Type B pancreatic cell (in vitro differentiated cells): ENCODE results near the gene DSCAML1. TPM values are rescaled to one million over a fixed set of nuclear protein-coding genes. Genes with fewer than 3 reads are reported as not detected.

Source experiments
- DNase-seq: peaks from one replicate; pipeline ENCODE4 v3.0.0; 2021; ENCODE audit warnings: mixed read lengths; ENCODE audit not compliant: unreplicated experiment; ENCODE audit errors: extremely low spot score
- H3K27ac Mint-ChIP-seq: 2 replicates; pipeline ENCODE4 v1.8.0; 2021; ENCODE audit warnings: mild to moderate bottlenecking, mixed read lengths
- H3K27me3 Mint-ChIP-seq: 2 replicates; pipeline ENCODE4 v1.8.0; 2021; ENCODE audit warnings: mixed read lengths
- H3K36me3 Mint-ChIP-seq: 2 replicates; pipeline ENCODE4 v1.8.0; 2021; ENCODE audit warnings: mixed read lengths
- H3K4me1 Mint-ChIP-seq: one replicate; pipeline ENCODE4 v1.8.0; 2021; ENCODE audit warnings: mixed read lengths; ENCODE audit not compliant: unreplicated experiment
- H3K4me3 Mint-ChIP-seq: 2 replicates; pipeline ENCODE4 v1.8.0; 2021; ENCODE audit warnings: mild to moderate bottlenecking, mixed read lengths
- H3K9me3 Mint-ChIP-seq: 2 replicates; pipeline ENCODE4 v1.8.0; 2021; ENCODE audit warnings: mixed read lengths
- total RNA-seq: library from RNA; stranded (reverse); gene quantifications from 2 replicates; pipeline ENCODE4 v1.2.1, GENCODE V29; 2021; ENCODE audit warnings: low replicate concordance
- TF ChIP-seq, protein P1 (sequence below): fragments of 200-600 bp; sonication (generic); conservative IDR thresholded peaks from 2 replicates; pipeline ENCODE4 v1.5.0; 2021; ENCODE audit warnings: antibody characterized with exemption, mild to moderate bottlenecking

Gene DSCAML1
- total RNA-seq, 1 donor from 2014 or later = 5.8 TPM

DNA sequence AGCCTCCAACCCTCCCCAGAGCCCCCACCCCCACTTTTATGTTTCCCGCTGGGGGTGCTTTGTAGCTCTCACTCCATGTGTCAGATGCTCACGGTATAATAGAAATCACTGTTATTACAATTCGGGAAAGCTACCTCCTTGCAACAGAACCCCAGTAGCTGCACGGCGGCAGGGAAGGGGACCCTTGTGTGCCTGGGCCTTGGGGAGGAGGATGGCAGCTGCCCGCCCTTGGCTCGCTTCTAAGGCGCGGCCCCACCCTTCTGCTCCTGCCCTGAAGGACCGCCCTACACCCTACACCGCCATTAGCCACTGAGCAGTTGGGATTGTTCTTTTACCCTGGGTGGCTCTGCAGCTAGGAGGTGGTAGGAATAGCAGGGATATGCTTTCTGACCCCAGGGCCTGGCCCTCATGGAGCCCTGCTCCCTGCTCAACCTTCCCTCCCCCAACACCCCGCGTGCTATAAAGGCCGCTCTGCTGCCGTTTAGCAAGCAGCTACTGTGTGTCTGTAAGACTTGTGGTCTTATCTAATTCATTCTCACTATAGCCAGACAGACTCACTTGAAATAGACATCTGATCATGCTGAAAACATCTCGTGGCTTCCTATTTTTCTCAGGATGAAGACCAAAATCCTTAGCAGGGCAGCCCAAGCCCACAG, 249.7 kb downstream of the DSCAML1 start:
- TF ChIP-seq, protein P1, sequence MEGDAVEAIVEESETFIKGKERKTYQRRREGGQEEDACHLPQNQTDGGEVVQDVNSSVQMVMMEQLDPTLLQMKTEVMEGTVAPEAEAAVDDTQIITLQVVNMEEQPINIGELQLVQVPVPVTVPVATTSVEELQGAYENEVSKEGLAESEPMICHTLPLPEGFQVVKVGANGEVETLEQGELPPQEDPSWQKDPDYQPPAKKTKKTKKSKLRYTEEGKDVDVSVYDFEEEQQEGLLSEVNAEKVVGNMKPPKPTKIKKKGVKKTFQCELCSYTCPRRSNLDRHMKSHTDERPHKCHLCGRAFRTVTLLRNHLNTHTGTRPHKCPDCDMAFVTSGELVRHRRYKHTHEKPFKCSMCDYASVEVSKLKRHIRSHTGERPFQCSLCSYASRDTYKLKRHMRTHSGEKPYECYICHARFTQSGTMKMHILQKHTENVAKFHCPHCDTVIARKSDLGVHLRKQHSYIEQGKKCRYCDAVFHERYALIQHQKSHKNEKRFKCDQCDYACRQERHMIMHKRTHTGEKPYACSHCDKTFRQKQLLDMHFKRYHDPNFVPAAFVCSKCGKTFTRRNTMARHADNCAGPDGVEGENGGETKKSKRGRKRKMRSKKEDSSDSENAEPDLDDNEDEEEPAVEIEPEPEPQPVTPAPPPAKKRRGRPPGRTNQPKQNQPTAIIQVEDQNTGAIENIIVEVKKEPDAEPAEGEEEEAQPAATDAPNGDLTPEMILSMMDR = no peak
- H3K27ac Mint-ChIP-seq = no peak overlapping the region
- peaks cover 33% of the 10 kb centered on the region for H3K27me3 Mint-ChIP-seq
- no peaks in the 10 kb centered on the region for H3K36me3 Mint-ChIP-seq
- no peaks in the 10 kb centered on the region for H3K9me3 Mint-ChIP-seq
- no peak overlapping the region for H3K4me3 Mint-ChIP-seq
- peaks cover 11% of the 10 kb centered on the region for H3K4me1 Mint-ChIP-seq
- no peak for DNase-seq

DNA sequence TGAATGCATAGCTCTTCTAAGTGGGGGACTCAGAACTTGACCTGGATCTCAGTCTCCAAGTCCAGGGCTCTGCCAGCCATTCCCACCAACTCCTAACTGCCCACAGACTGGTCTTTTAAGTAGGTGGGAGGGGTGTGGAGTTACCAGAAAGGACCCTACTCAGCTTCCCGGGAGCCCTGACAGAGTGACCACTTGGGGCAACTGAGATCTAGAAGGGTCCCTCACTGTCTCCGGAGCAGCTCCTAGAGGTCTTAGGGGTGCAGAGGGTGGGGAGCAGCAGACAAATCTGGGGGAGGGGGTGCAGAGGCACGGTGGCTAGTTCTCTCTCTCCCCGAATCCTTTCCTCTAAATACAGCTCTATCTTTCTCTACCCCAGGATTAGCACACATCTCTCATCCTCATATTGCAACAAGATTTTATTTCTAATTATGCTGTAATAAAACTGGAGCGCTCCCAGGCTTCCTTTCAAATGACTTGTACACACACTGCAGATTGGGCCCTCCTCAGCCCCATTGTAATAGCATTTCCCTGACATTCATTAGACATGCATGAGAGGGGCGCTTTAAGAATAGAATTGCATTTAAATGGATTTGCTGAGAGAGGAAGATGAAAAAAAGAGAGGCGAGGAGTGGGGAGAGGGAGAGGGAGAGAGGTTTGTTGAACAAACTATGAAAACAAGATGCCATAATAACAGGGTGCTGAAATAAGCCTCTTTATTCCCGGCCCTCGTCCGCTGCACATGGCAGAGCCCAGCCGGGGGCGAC, 250.4 kb downstream of the DSCAML1 start:
- DNase-seq = no peak
- Mint-ChIP-seq H3K4me1 (peaks cover 11% of the 10 kb centered on the region), H3K4me3 (no peak overlapping the region), H3K36me3 (no peaks in the 10 kb centered on the region), H3K9me3 (no peaks in the 10 kb centered on the region), H3K27ac (no peak overlapping the region), H3K27me3 (peaks cover 31% of the 10 kb centered on the region)
- TF ChIP-seq, protein P1 = no peak

DNA sequence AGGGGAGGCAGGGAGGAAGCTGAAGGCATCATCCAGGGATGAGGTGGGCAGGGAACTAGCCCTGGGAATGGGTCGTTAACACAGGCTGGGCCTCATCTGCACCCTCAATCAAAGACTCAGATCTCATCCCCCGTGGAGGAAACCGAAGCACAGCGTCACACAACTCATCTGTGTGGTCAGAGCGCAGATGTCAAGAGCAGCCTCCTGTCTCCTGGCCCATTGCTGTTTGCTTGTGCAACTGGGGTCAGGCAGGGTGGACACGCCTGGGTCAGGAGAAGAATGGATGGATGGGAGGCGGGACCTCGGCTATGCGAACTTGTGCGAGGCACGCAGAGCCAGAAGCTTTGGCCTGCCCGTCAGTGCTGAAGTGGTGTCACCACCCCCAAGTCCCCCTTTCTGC, 251.3 kb downstream of the DSCAML1 start:
- no peaks in the 10 kb centered on the region for H3K36me3 Mint-ChIP-seq
- no peak for DNase-seq
- H3K9me3 Mint-ChIP-seq = no peaks in the 10 kb centered on the region
- H3K27me3 Mint-ChIP-seq = peaks cover 25% of the 10 kb centered on the region
- TF ChIP-seq, protein P1 = no peak
- H3K4me3 Mint-ChIP-seq = no peak overlapping the region
- no peak overlapping the region for H3K27ac Mint-ChIP-seq
- H3K4me1 Mint-ChIP-seq = peaks cover 11% of the 10 kb centered on the region

DNA sequence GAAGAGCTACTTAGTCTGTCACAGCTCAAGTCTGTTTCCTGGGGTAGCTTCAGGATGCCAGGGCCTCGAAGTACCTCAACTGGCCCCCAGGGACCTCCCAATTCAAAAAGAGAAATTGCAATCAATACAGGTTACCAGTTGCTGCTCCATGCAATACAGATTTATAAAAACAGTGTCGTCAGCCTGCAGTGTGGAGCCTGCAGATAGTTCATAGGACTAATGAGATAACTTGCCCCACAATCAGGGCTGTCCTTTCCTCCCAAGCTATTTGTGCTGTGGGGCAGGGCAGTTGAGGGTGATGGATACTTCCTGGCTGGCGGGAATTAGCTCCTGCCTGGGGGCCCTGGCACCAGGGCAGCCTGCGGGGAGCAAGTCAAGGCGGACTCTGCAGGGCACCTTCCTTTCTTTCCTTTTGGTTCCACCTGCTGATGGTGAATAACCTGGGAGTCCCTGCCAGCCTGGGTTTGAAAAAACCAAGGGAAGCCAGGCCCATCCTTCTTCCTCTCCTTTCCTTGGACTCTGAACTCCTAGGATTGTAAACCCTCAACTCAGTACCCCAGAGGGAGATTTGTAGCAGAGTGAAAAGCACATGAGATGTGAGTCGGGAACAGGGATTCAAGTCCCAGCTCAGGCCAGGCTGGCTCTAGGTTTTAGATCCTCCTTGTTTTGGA, 252.8 kb downstream of the DSCAML1 start:
- Mint-ChIP-seq H3K27ac (no peak overlapping the region), H3K4me3 (no peak overlapping the region), H3K36me3 (no peaks in the 10 kb centered on the region), H3K9me3 (no peaks in the 10 kb centered on the region), H3K27me3 (peaks cover 14% of the 10 kb centered on the region), H3K4me1 (peaks cover 11% of the 10 kb centered on the region)
- DNase-seq = no peak
- TF ChIP-seq, protein P1 = no peak

DNA sequence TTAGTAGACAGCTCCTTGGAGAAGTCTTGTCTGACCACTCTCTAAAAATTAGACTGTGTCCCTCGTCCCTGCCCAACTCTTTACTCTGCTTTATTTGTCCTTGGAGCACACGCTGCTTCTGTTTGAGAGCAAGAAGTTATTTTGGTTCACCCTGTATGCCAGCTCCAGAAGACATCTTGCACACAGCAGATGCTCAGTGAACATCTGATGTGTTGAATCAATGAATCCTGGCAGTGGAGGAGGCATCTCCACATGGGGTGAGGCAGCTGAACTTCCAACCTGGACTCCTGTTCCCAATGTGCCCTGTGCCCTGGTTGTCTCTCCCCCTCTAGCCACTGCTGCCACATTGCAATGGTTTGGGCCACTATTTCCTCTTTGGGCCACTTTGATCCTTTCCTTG, 255.8 kb downstream of the DSCAML1 start:
- H3K4me3 Mint-ChIP-seq = no peak overlapping the region

More for the DNA sequence above, 255.8 kb downstream of the DSCAML1 start:
- no peaks in the 10 kb centered on the region for H3K36me3 Mint-ChIP-seq
- no peak overlapping the region for H3K27ac Mint-ChIP-seq
- H3K27me3 Mint-ChIP-seq = peaks cover 24% of the 10 kb centered on the region
- no peaks in the 10 kb centered on the region for H3K9me3 Mint-ChIP-seq
- peaks cover 5% of the 10 kb centered on the region for H3K4me1 Mint-ChIP-seq
- TF ChIP-seq, protein P1 = no peak
- no peak for DNase-seq
